T-helper 17 cell (primary cell): ENCODE data around the gene FARP2. TPM values are rescaled to one million over a fixed set of nuclear protein-coding genes. Genes with fewer than 3 reads are reported as not detected.
"Not testable (repeated sequence)": the region's sequence is repeated elsewhere in the genome, so short reads cannot be mapped to it uniquely, and the experiment has no call there.

Source experiments
- ATAC-seq: fragments of 150-1000 bp; cut with Tn5 transposase; 2 replicates; pipeline ENCODE4 v1.10.0; 2021; ENCODE audit warnings: mild to moderate bottlenecking, moderate library complexity
- DNase-seq, 3 donors: peaks; one replicate each; pipeline versions ENCODE4 v3.0.0 to v3.0.0-alpha.2; 2020 to 2021
- H3K9me3 ChIP-seq: one replicate; pipeline ENCODE4 v1.7.0; 2013; ENCODE audit warnings: low read length, mild to moderate bottlenecking; ENCODE audit not compliant: control insufficient read depth, poor library complexity, severe bottlenecking
- H3K27ac Mint-ChIP-seq: one replicate; pipeline ENCODE4 v1.8.0; 2022; ENCODE audit warnings: mild to moderate bottlenecking, moderate library complexity, mixed read lengths
- H3K27me3 Mint-ChIP-seq: one replicate; pipeline ENCODE4 v1.8.0; 2022; ENCODE audit warnings: mixed read lengths
- H3K36me3 Mint-ChIP-seq: one replicate; pipeline ENCODE4 v1.8.0; 2022; ENCODE audit warnings: low read depth, mixed read lengths
- H3K4me1 Mint-ChIP-seq: one replicate; pipeline ENCODE4 v1.8.0; 2022; ENCODE audit warnings: mild to moderate bottlenecking, mixed read lengths
- H3K4me3 Mint-ChIP-seq: one replicate; pipeline ENCODE4 v1.8.0; 2022; ENCODE audit warnings: mild to moderate bottlenecking, moderate library complexity, mixed read lengths
- total RNA-seq, 4 donors: library from RNA in 2 of 4; stranded (reverse) in 2 of 4; gene quantifications; one replicate each; pipeline ENCODE4 v1.2.3 and lab custom pipeline; 2022 to 2026

The FARP2 gene
- total RNA-seq, 2 donors from 2014 or later: 18.0 to 28.1 TPM

DNA sequence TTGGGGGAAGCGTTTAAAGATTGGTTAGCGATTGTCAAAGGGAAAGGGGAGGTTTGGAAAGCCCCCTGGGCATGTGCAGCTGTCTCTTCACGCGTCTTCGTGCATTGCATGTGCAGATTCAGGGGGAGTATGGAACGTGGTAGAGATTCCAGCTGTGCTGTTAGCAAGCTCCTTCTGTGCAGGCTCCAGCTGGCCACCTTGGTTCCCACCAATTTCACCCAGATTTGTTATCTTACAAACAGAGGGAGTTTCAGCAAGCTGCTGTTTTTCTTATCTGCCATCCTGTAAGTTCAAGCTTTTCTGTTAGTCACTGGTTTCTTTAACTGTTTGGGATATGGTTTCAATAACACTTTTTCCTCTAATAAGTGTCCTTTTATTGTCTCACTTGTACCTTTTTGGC is 30.4 kb downstream of the FARP2 start:
- Mint-ChIP-seq H3K4me1 (peaks cover 14% of the 10 kb centered on the region), H3K36me3 (no peaks in the 10 kb centered on the region), H3K27ac (no peak overlapping the region), H3K27me3 (no peaks in the 10 kb centered on the region), H3K4me3 (no peak overlapping the region)
- DNase-seq (no peak), ATAC-seq (no peak)
- H3K9me3 ChIP-seq: no peaks in the 10 kb centered on the region

DNA sequence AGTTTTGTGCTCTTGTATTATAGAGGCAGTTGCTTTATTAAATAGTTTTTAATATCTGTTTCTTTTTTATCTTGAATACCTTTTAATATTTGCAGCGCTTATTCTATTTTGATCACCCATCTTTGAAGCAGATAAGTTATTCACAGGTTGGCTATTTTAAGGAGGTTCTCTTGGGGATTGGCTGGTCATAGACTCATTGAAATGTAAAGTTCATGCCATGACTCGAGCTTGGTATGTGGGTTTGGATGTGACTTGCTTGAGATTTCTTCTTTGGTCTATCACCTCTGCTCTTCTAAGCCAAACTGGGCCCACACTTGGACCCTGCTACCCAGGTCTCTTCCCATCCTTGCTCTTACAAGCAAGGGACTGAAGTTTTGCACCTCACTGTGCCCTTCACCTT is 33.6 kb downstream of the FARP2 start:
- peaks cover 6% of the 10 kb centered on the region for H3K4me1 Mint-ChIP-seq
- H3K4me3 Mint-ChIP-seq: no peak overlapping the region

DNA sequence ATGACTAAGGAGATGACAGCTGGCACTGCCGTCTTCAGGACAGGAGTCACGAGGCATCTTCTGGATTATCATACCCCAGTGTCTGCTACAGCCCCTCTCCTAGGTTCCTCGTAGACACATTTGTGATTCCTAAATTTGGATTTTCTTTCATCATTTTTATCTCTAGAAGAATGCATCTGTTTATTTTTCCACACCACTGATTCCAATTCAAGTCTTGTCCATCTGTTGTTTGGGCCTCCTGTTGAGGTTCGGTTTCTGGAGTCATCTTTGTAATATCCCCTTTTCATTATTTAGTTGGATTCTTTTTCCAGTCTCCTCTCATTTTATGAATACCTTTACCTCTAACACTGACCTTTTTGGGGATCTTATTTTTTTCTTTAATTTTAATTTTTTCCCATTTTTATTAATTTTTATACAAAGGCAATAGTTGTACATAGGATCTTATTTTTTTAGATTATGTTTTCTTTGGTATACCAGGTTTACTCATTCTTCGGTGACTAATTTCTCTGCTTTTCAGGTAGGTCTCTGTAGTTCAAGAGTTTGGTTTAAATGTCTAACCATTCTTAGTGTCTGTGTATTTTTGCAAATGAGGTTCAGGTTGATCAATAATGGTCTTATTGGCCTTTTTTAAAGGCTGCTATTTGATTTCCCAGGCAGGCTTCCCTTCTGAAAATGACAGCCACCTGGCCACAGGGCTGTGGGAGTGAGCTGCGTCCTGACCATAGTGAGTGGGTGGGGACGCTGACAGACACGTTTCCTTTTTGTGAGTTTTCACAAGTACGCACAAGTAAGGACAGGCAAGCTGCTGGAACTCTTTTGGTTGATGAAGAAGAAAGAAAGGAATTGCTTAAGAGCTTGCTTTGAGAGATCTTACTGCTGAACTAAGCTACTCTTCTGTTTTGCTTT is 34.5 kb downstream of the FARP2 start:
- Mint-ChIP-seq H3K27ac (peak overlapping the region; percentile 27), H3K36me3 (no peaks in the 10 kb centered on the region), H3K27me3 (no peaks in the 10 kb centered on the region), H3K4me3 (no peak overlapping the region), H3K4me1 (peaks cover 6% of the 10 kb centered on the region)
- no peaks in the 10 kb centered on the region for H3K9me3 ChIP-seq
- DNase-seq (no peak), ATAC-seq (no peak)

More for the DNA sequence above, 33.6 kb downstream of the FARP2 start:
- H3K27me3 Mint-ChIP-seq: no peaks in the 10 kb centered on the region
- no peaks in the 10 kb centered on the region for H3K9me3 ChIP-seq
- H3K36me3 Mint-ChIP-seq: no peaks in the 10 kb centered on the region
- peak overlapping the region; percentile 27 for H3K27ac Mint-ChIP-seq
- DNase-seq (no peak), ATAC-seq (no peak)

DNA sequence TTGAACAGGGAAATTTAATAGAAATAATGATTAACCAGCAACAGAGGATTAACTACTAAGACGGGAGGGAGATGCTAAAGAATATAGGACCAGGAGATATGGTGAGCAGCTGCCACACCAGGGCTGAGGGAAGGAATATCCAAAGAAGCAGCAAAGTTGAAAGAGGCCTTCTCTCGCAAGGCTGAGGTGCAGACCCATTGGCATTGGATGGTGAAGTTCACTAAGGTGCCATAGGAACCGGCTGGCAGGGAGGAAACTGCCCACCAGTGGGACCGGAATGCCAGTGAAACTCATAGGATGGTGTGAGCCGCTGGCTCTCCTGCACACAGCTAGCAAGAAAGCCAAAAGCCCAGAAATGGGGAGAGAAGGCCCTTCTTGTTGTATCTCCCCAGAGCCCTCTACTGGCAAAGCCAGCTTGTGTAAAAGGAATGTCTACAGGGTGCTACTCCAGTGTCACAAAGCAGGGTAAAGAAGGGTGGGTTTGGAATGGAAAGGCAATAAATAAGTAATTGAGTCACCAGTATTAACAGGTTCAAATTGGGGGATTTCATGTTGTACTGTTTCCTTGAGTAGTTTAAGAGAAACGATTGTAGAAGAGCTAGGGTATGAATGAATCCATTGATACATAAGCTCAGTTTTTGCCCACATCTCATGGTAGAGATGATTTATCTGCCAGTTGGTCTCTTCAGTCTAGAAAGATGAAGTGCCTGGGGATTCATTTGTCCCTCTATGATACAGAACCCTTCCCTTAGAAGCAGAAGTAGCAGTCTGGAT is 36.0 kb downstream of the FARP2 start:
- ATAC-seq (no peak), DNase-seq (no peak)
- H3K36me3 Mint-ChIP-seq: no peaks in the 10 kb centered on the region
- H3K9me3 ChIP-seq: no peaks in the 10 kb centered on the region
- H3K4me3 Mint-ChIP-seq: no peak overlapping the region
- peaks cover 6% of the 10 kb centered on the region for H3K4me1 Mint-ChIP-seq
- H3K27me3 Mint-ChIP-seq: no peaks in the 10 kb centered on the region
- H3K27ac Mint-ChIP-seq: no peak overlapping the region

DNA sequence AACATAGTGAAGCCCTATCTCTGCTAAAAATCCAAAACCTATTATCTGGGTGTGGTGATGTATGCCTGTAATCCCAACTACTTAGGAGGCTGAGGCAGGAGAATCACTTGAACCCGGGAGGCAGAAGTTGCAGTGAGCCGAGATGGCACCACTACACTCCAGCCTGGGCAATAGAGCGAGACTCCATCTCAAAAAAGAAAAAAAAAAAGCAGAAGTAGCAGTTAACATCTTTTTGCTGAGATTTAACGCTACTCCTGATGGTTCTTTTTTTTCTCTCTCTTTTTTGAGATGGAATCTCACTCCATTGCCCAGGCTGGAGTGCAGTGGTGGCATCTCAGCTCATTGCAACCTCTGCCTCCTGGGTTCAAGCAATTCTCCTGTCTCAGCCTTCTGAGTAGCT is 36.7 kb downstream of the FARP2 start:
- not testable (repeated sequence) for H3K27ac Mint-ChIP-seq, ATAC-seq, H3K9me3 ChIP-seq, H3K36me3 Mint-ChIP-seq, H3K4me3 Mint-ChIP-seq, H3K4me1 Mint-ChIP-seq, H3K27me3 Mint-ChIP-seq, DNase-seq

DNA sequence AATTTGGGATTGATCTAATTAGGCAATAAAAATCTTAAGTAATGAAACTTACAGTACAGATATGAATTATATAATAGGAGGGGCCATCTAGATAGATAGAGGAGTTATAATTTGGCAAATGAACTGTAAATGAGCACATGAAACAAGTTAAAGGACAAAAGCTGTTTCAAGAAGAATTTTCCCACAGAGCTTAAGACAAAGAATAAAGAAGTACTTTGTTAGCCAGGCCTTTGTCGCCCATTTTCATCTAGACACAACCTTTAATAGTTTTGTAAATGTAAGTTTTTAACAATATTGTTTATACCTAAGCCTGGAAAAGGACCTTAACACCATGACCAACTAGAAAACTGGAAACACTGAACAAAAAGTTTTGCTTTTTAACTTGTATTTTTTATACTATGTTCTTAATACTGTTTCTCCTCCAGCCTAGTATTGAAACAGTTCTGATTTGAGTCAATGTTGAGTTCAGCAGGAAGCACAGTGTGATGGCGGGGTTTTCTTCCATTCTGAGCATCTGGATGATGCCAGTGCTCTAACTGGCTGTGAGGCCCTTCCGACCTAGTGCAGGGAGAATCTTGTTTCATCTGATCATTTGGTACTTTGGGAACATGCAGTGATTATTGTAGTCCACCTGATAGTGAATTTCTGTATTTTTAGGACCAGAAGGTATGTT is 37.6 kb downstream of the FARP2 start:
- H3K36me3 Mint-ChIP-seq: no peaks in the 10 kb centered on the region
- no peaks in the 10 kb centered on the region for H3K9me3 ChIP-seq
- H3K4me3 Mint-ChIP-seq: no peak overlapping the region
- no peak for DNase-seq
- no peaks in the 10 kb centered on the region for H3K27me3 Mint-ChIP-seq
- peaks cover 6% of the 10 kb centered on the region for H3K4me1 Mint-ChIP-seq
- no peak for ATAC-seq
- no peak overlapping the region for H3K27ac Mint-ChIP-seq

DNA sequence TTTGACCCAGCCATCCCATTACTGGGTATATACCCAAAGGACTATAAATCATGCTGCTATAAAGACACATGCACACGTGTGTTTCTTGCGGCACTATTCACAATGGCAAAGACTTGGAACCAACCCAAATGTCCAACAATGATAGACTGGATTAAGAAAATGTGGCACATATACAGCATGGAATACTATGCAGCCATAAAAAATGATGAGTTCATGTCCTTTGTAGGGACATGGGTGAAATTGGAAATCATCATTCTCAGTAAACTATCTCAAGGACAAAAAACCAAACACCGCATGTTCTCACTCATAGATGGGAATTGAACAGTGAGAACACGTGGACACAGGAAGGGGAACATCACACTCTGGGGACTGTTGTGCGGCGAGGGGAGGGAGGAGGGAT is 40.7 kb downstream of the FARP2 start:
- H3K4me3 Mint-ChIP-seq, ATAC-seq, H3K36me3 Mint-ChIP-seq, H3K4me1 Mint-ChIP-seq, H3K27ac Mint-ChIP-seq, H3K9me3 ChIP-seq, H3K27me3 Mint-ChIP-seq, DNase-seq: not testable (repeated sequence)

DNA sequence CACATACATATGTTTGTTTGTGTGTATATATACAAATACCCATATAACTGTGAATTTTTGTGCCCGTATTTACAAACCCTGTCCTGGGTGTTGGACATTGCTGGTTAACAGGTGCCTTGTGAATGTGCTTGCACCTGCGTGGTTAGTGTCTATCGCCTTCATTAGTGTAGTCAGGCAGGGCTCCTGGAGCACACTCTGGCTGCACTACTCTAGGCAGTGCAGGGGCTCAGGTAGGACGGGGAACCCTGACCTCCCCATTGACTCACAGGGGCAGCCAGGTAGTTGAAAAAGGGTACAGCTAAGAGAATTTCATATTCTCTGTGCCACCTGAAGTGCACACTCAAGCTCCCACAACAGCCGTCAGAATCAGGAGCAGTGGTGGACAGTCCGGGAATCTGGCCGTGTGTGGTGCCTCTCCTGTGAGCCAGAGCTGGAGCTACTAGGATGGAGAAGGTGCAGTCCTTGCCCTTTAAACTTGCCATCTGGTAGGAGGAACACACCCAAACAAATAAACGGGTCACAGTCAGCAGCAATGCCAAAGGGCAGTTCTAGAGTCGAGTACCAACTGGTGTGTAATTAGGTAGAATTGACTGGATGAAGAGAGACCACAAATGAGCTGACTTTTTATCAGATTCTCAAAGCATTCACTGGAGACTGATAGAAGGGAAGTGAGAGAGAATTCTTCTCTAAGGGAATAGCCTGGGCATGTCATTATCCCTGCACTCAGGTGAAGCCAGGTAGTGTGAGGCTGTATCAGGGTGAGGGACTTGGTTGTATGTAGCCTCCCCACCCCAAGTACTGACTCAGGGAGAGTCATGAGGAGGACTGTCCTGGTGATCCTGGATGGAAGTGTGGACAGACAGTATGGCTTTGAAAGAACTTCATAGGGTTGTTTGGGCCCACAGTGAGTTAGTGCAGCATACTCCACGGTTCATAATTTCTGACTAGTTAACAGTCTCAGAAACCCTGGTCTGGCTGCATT is 44.1 kb downstream of the FARP2 start:
- DNase-seq (no peak), ATAC-seq (no peak)
- Mint-ChIP-seq H3K27ac (no peak overlapping the region), H3K27me3 (no peaks in the 10 kb centered on the region), H3K4me1 (no peaks in the 10 kb centered on the region), H3K36me3 (no peaks in the 10 kb centered on the region), H3K4me3 (no peak overlapping the region)
- H3K9me3 ChIP-seq: no peaks in the 10 kb centered on the region

DNA sequence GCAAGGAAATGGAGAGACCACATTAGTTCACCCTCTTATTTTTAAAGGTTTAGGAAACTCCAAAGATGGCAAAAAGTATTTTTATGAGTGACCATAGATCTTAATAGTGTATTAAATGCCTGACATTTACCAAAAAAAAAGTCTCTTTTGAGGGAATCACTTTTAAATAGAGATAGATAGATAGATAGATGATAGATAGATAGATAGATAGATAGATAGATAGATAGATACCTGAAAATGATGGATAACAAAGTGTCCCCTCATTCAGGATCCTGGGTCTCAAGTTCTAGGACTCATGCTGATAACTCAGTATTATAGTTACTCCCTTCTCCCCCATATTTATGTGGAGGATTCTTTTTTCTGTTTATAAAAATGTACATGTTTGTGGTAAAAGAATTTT is 52.8 kb downstream of the FARP2 start:
- Mint-ChIP-seq H3K27me3 (no peaks in the 10 kb centered on the region), H3K4me1 (no peaks in the 10 kb centered on the region), H3K36me3 (peaks cover 4% of the 10 kb centered on the region), H3K4me3 (no peak overlapping the region), H3K27ac (no peak overlapping the region)
- DNase-seq (no peak), ATAC-seq (no peak)
- H3K9me3 ChIP-seq: no peaks in the 10 kb centered on the region

DNA sequence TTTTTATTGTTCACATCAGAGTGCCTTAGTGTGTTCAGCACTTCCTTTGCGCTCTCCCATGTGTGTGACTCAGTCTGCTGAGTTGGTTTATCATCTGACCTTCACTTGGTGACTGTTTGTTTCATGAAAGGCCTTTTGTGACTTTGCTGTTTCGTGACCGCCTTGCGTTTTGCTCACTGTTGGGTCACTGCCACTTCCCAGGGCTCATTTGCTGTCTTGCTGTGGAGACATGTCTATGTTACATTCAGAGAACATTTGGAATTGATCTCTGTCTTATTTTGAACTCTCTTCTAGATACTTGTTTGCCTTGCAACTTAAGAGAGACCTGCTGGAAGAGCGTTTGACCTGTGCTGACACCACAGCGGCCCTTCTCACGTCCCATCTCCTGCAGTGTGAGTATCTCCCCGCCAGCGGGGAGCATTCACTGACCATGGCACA is 54.7 kb downstream of the FARP2 start:
- Mint-ChIP-seq H3K4me1 (peaks cover 6% of the 10 kb centered on the region), H3K4me3 (no peak overlapping the region), H3K36me3 (peaks cover 13% of the 10 kb centered on the region), H3K27ac (no peak overlapping the region), H3K27me3 (no peaks in the 10 kb centered on the region)
- DNase-seq (no peak), ATAC-seq (no peak)
- H3K9me3 ChIP-seq: no peaks in the 10 kb centered on the region

DNA sequence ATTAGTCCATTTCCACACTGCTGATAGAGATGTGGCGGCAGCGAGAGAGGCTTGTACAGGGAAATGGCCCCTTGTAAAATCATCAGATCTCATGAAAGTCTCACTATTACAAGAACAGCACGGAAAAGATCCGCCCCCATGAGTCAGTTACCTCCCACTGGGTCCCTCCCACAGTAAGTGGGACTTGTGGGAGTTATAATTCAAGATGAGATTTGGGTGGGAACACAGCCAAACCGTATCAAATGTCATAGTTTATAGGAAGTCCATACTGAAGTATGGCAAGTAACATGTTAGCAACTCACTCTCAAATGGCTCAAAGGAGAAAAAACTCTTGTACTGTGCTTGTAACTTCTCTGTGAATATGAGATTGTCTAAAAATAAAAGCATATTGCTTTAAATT is 56.1 kb downstream of the FARP2 start:
- DNase-seq (no peak), ATAC-seq (no peak)
- H3K36me3 Mint-ChIP-seq: peaks cover 13% of the 10 kb centered on the region

DNA sequence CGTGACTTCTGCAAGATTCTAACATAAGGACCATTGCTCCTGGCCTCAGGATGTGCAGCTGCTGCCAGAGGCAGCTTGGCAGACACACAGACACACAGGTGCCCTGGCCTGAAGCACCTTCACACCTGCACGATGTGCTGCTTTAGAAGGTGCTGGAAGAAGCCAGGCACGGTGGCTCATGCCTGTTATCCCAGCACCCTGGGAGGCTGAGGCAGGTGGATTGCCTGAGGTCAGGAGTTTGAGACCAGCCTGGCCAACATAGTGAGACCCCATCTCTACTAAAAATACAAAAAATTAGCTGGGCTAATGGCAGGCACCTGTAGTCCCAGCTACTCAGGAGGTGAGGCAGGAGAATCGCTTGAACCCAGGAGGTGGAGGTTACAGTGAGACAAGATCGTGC is 57.4 kb downstream of the FARP2 start:
- not testable (repeated sequence) for DNase-seq, H3K27ac Mint-ChIP-seq, H3K27me3 Mint-ChIP-seq, H3K9me3 ChIP-seq, ATAC-seq, H3K4me3 Mint-ChIP-seq, H3K4me1 Mint-ChIP-seq
- H3K36me3 Mint-ChIP-seq: peaks cover 17% of the 10 kb centered on the region

More for the DNA sequence above, 56.1 kb downstream of the FARP2 start:
- Mint-ChIP-seq H3K4me3 (no peak overlapping the region), H3K4me1 (peaks cover 6% of the 10 kb centered on the region), H3K27me3 (no peaks in the 10 kb centered on the region), H3K27ac (no peak overlapping the region)
- H3K9me3 ChIP-seq: no peaks in the 10 kb centered on the region
